Measurements from ENCODE around the gene CDR2.

The CDR2 gene

GRCh38 chr16:22375963-22376640 lies 1.7 kb upstream of the CDR2 start:
- TF ChIP-seq EZH2phosphoT487 (conservative IDR thresholded peaks at IDR 0.05; ENCODE audit: low read length) (no peak), CTCF (IDR thresholded peaks at IDR 0.05; ENCODE audit: insufficient read depth, low read length, poor library complexity, severe bottlenecking) (no peak)
- Histone ChIP-seq H3K9me3 (ENCODE audit: insufficient read depth, low read length) (no peaks in the 10 kb centered on the region), H3F3A (ENCODE audit: insufficient read depth) (no peaks in the 10 kb centered on the region), H3K36me3 (ENCODE audit: low read length) (no peaks in the 10 kb centered on the region), H3K4me2 (ENCODE audit: low read depth, low read length, poor library complexity, severe bottlenecking) (no peak overlapping the region), H3K9ac (ENCODE audit: low read length) (no peak overlapping the region), H3K4me3 (ENCODE audit: insufficient read depth, low read length, poor library complexity, severe bottlenecking) (no peak overlapping the region), H3K27ac (ENCODE audit: low read depth, low read length) (no peak overlapping the region), H3K9me2 (replicated peaks; ENCODE audit: insufficient read depth, low read length) (no peaks in the 10 kb centered on the region), H4K20me1 (ENCODE audit: low read depth, low read length) (no peaks in the 10 kb centered on the region), H2AFZ (ENCODE audit: low read depth, low read length, severe bottlenecking) (no peak overlapping the region), H3K79me2 (ENCODE audit: insufficient read depth, low read length) (peaks cover 29% of the 10 kb centered on the region), H3K27me3 (ENCODE audit: low read length) (no peaks in the 10 kb centered on the region)

- no peaks in the 10 kb centered on the region; the same call in 1 of the 2 replicates for H3K36me3 ChIP-seq (ENCODE audit: low read length)
These were observed 921 bp upstream of the CDR2 start for GRCh38 chr16:22375117-22375962.

GRCh38 chr16:22373662-22374310 lies 633 bp downstream of the CDR2 start:
- H3K9me3 ChIP-seq (ENCODE audit: insufficient read depth, low read length) = no peaks in the 10 kb centered on the region
- H3K79me2 ChIP-seq (ENCODE audit: insufficient read depth, low read length) = peaks cover 52% of the 10 kb centered on the region
- H3F3A ChIP-seq (ENCODE audit: insufficient read depth) = peaks cover 6% of the 10 kb centered on the region; the same call in 1 of the 2 replicates
- H3K27me3 ChIP-seq (ENCODE audit: low read length) = no peaks in the 10 kb centered on the region
- H3K4me3 ChIP-seq (ENCODE audit: insufficient read depth, low read length, poor library complexity, severe bottlenecking) = peak overlapping the region; percentile 67
- TF ChIP-seq EZH2phosphoT487 (conservative IDR thresholded peaks at IDR 0.05; ENCODE audit: low read length) (no peak), CTCF (IDR thresholded peaks at IDR 0.05; ENCODE audit: insufficient read depth, low read length, poor library complexity, severe bottlenecking) (no peak)
- peak overlapping the region; percentile 90 for H3K9ac ChIP-seq (ENCODE audit: low read length)
- peak overlapping the region; percentile 63 for H3K27ac ChIP-seq (ENCODE audit: low read depth, low read length)
- peak overlapping the region; percentile 10 for H2AFZ ChIP-seq (ENCODE audit: low read depth, low read length, severe bottlenecking)
- peak overlapping the region; percentile 79 for H3K4me2 ChIP-seq (ENCODE audit: low read depth, low read length, poor library complexity, severe bottlenecking)
- H3K9me2 ChIP-seq (replicated peaks; ENCODE audit: insufficient read depth, low read length) = no peaks in the 10 kb centered on the region
- H4K20me1 ChIP-seq (ENCODE audit: low read depth, low read length) = no peaks in the 10 kb centered on the region
- H3K36me3 ChIP-seq (ENCODE audit: low read length) = no peaks in the 10 kb centered on the region; the same call in 1 of the 2 replicates

More at GRCh38 chr16:22375117-22375962, 921 bp upstream of the CDR2 start:
- Histone ChIP-seq H3F3A (ENCODE audit: insufficient read depth) (no peaks in the 10 kb centered on the region), H3K4me2 (ENCODE audit: low read depth, low read length, poor library complexity, severe bottlenecking) (peak overlapping the region; percentile 74), H2AFZ (ENCODE audit: low read depth, low read length, severe bottlenecking) (peak overlapping the region; percentile 86), H3K27ac (ENCODE audit: low read depth, low read length) (no peak overlapping the region), H4K20me1 (ENCODE audit: low read depth, low read length) (no peaks in the 10 kb centered on the region), H3K27me3 (ENCODE audit: low read length) (no peaks in the 10 kb centered on the region), H3K9me2 (replicated peaks; ENCODE audit: insufficient read depth, low read length) (no peaks in the 10 kb centered on the region), H3K79me2 (ENCODE audit: insufficient read depth, low read length) (peaks cover 36% of the 10 kb centered on the region), H3K9ac (ENCODE audit: low read length) (peak overlapping the region; percentile 90), H3K4me3 (ENCODE audit: insufficient read depth, low read length, poor library complexity, severe bottlenecking) (peak overlapping the region; percentile 67), H3K9me3 (ENCODE audit: insufficient read depth, low read length) (no peaks in the 10 kb centered on the region)
- TF ChIP-seq EZH2phosphoT487 (conservative IDR thresholded peaks at IDR 0.05; ENCODE audit: low read length) (no peak), CTCF (IDR thresholded peaks at IDR 0.05; ENCODE audit: insufficient read depth, low read length, poor library complexity, severe bottlenecking) (no peak)
